OCI-LY1 (cell line): ENCODE results near the gene HCFC1.

Source experiments
- H2AFZ ChIP-seq: fragments of 200-600 bp; sonication (generic), shearing (Covaris generic); 2 replicates; pipeline ENCODE4 v1.6.0; 2014; ENCODE audit warnings: antibody characterized with exemption, mild to moderate bottlenecking, low read length
- H3F3A ChIP-seq: fragments of 200-600 bp; sonication (generic), shearing (Covaris generic); 2 replicates; pipeline ENCODE4 v1.6.0; 2014; ENCODE audit warnings: mild to moderate bottlenecking, antibody characterized with exemption, low read length, moderate library complexity; ENCODE audit not compliant: insufficient read depth
- H3K27ac ChIP-seq: fragments of 200-600 bp; sonication (generic); 2 replicates; pipeline ENCODE4 v1.5.1; 2014; ENCODE audit warnings: low read length, mixed run types, mild to moderate bottlenecking, low read depth; ENCODE audit not compliant: poor library complexity, severe bottlenecking
- H3K27me3 ChIP-seq: fragments of 200-600 bp; sonication (generic); 2 replicates; pipeline ENCODE4 v1.6.0; 2014; ENCODE audit warnings: antibody characterized with exemption, mild to moderate bottlenecking, low read length, moderate library complexity; ENCODE audit not compliant: insufficient read depth
- H3K36me3 ChIP-seq: fragments of 200-600 bp; sonication (generic); 2 replicates; pipeline ENCODE4 v1.6.1; 2014; ENCODE audit warnings: mild to moderate bottlenecking, antibody characterized with exemption, low read length, moderate library complexity, mixed read lengths; ENCODE audit not compliant: insufficient read depth
- H3K4me1 ChIP-seq: fragments of 200-600 bp; sonication (generic); 2 replicates; pipeline ENCODE4 v1.5.1; 2014; ENCODE audit warnings: mild to moderate bottlenecking, low read length, moderate library complexity; ENCODE audit not compliant: insufficient read depth, severe bottlenecking
- H3K4me2 ChIP-seq: fragments of 200-600 bp; sonication (generic), shearing (Covaris generic); 2 replicates; pipeline ENCODE4 v1.6.1; 2014; ENCODE audit warnings: low read length
- H3K4me3 ChIP-seq: fragments of 200-600 bp; sonication (generic); 2 replicates; pipeline ENCODE4 v1.5.1; 2014; ENCODE audit warnings: low read length, low read depth, mild to moderate bottlenecking, mixed read lengths; ENCODE audit not compliant: poor library complexity, severe bottlenecking
- H3K79me2 ChIP-seq: fragments of 200-600 bp; shearing (Covaris generic); 2 replicates; pipeline ENCODE4 v1.6.1; 2016; ENCODE audit warnings: mixed run types, low read length, mixed read lengths; ENCODE audit not compliant: insufficient read depth
- H3K9ac ChIP-seq: fragments of 200-600 bp; sonication (generic), shearing (Covaris generic); 2 replicates; pipeline ENCODE4 v1.6.1; 2014; ENCODE audit warnings: mild to moderate bottlenecking, low read length, mixed read lengths
- H3K9me2 ChIP-seq: fragments of 200-600 bp; sonication (generic), shearing (Covaris generic); 2 replicates; pipeline ENCODE4 v1.6.1; 2014; ENCODE audit warnings: low read depth, mild to moderate bottlenecking, low read length, mixed read lengths
- H3K9me3 ChIP-seq: fragments of 200-600 bp; shearing (Covaris generic); 2 replicates; pipeline ENCODE4 v1.6.1; 2014; ENCODE audit warnings: low read length, mixed read lengths
- H4K20me1 ChIP-seq: fragments of 200-600 bp; sonication (generic), shearing (Covaris generic); 2 replicates; pipeline ENCODE4 v1.6.0; 2016; ENCODE audit warnings: mild to moderate bottlenecking, low read length; ENCODE audit not compliant: insufficient read depth
- CTCF ChIP-seq: fragments of 200-600 bp; sonication (generic), shearing (Covaris generic); IDR thresholded peaks from 2 replicates; pipeline ENCODE4 v1.5.1; 2017; ENCODE audit warnings: mild to moderate bottlenecking, antibody characterized with exemption, low read length, moderate library complexity, mixed read lengths
- EZH2 ChIP-seq: fragments of 200-600 bp; sonication (generic), shearing (Covaris generic); IDR thresholded peaks from 2 replicates; pipeline ENCODE4 v1.8.0; 2017; ENCODE audit warnings: borderline replicate concordance, mixed run types, mild to moderate bottlenecking, antibody characterized with exemption, low read length, moderate library complexity, mixed read lengths

Gene HCFC1

GRCh38 chrX:153972368-153973126, 929 bp upstream of the HCFC1 start, which contains the start of gene TMEM187:
Gene TMEM187, plus strand, starts transcription at chrX:153972754. Its CDS starts 9,309 bp downstream, at chrX:153982063.
- Histone ChIP-seq H3F3A (no peaks in the 10 kb centered on the region), H2AFZ (no peak within 1 kb of the TSS), H3K27ac (peak within 1 kb of the TSS; percentile 98), H3K36me3 (peaks cover 13% of the 10 kb centered on the region; the same call in 1 of the 2 replicates), H3K79me2 (peaks cover 21% of the 10 kb centered on the region), H4K20me1 (no peaks in the 10 kb centered on the region), H3K9ac (peak within 1 kb of the TSS; percentile 100), H3K27me3 (no peaks in the 10 kb centered on the region), H3K4me3 (peak within 1 kb of the TSS; percentile 93), H3K9me2 (no peaks in the 10 kb centered on the region), H3K4me1 (peaks cover 35% of the 10 kb centered on the region), H3K4me2 (peak within 1 kb of the TSS; percentile 87), H3K9me3 (no peaks in the 10 kb centered on the region)
- TF ChIP-seq CTCF (no peak), EZH2 (no peak)

GRCh38 chrX:153971124-153971449, 531 bp downstream of the HCFC1 start:
- peaks cover 21% of the 10 kb centered on the region; the same call in 1 of the 2 replicates for H3K36me3 ChIP-seq

GRCh38 chrX:153970357-153971123, 1.1 kb downstream of the HCFC1 start:
- no peaks in the 10 kb centered on the region for H4K20me1 ChIP-seq
- TF ChIP-seq CTCF: no peak
- TF ChIP-seq EZH2: no peak
- peaks cover 55% of the 10 kb centered on the region for H3K4me1 ChIP-seq

More at GRCh38 chrX:153971124-153971449, 531 bp downstream of the HCFC1 start:
- Histone ChIP-seq H2AFZ (no peak overlapping the region), H3K27ac (peak overlapping the region; percentile 97), H3F3A (no peaks in the 10 kb centered on the region), H3K4me2 (peak overlapping the region; percentile 99), H3K79me2 (peaks cover 36% of the 10 kb centered on the region), H3K9me3 (no peaks in the 10 kb centered on the region), H3K4me3 (peak overlapping the region; percentile 93), H3K27me3 (no peaks in the 10 kb centered on the region), H4K20me1 (no peaks in the 10 kb centered on the region), H3K4me1 (peaks cover 49% of the 10 kb centered on the region), H3K9ac (peak overlapping the region; percentile 87), H3K9me2 (no peaks in the 10 kb centered on the region)
- TF ChIP-seq CTCF: no peak
- TF ChIP-seq EZH2: no peak

More at GRCh38 chrX:153970357-153971123, 1.1 kb downstream of the HCFC1 start:
- no peaks in the 10 kb centered on the region for H3K27me3 ChIP-seq
- no peaks in the 10 kb centered on the region for H3K9me2 ChIP-seq
- peaks cover 41% of the 10 kb centered on the region for H3K79me2 ChIP-seq
- no peak overlapping the region for H2AFZ ChIP-seq
- peak overlapping the region; percentile 93 for H3K4me3 ChIP-seq
- H3K9ac ChIP-seq: peak overlapping the region; percentile 87
- H3F3A ChIP-seq: no peaks in the 10 kb centered on the region
- H3K4me2 ChIP-seq: peak overlapping the region; percentile 99
- H3K36me3 ChIP-seq: peaks cover 26% of the 10 kb centered on the region; the same call in 1 of the 2 replicates
- peak overlapping the region; percentile 97 for H3K27ac ChIP-seq
- no peaks in the 10 kb centered on the region for H3K9me3 ChIP-seq
